Retinal pigment epithelial cell (primary cell): ENCODE measurements around the gene DPP9.

Experiments used
- DNase-seq: peaks from one replicate; pipeline ENCODE4 v3.0.0-alpha.2; 2010; ENCODE audit warnings: low read depth
- H3K4me3 ChIP-seq: 2 replicates; pipeline ENCODE4 v1.5.1; 2011; ENCODE audit warnings: mild to moderate bottlenecking, low read length, control low read depth, moderate library complexity
- CTCF ChIP-seq: conservative IDR thresholded peaks from 2 replicates; pipeline ENCODE4 v1.5.1; 2011; ENCODE audit warnings: low read depth, low read length, control low read depth, inconsistent platforms

DPP9 gene

GRCh38 chr19:4723595-4724514 is at the start of gene DPP9:
Gene DPP9, minus strand, starts transcription at chr19:4723842. Its CDS starts 3,936 bp downstream, at chr19:4719906.
- peak within 1 kb of the TSS; percentile 91 for H3K4me3 ChIP-seq
- peak; percentile 29 for TF ChIP-seq CTCF

DNA sequence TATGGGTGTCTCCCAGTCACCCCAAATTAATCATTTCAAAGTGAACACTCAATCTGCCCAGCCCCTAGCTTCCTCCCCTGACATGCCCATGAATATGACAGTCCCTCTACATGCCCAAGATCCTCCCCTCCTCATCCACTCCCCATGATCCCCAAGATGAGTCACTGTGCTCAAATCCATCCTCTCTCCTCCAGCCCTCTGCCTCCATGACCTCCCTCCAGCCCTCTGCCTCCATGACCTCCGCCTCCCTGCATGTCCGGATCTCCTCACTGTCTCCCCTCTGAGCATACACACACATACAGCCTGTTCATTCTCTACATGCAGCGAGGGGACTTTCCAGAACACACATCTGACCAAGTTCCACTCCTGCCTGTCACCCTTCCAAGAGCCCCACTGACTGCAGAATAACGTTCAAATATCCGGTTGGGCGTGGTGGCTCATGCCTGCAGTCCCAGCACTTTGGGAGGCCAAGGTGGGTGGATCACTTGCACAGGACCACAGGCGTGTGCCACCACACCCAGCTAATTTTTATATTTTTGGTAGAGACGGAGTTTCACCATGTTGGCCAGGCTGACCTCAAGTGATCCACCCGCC is 49.5 kb upstream of the DPP9 start:
- H3K4me3 ChIP-seq = no peak overlapping the region
- no peak for DNase-seq
- TF ChIP-seq CTCF = no peak

More at GRCh38 chr19:4723595-4724514, at the start of gene DPP9:
- DNase-seq = peak; percentile 95

- TF ChIP-seq CTCF = no peak
- H3K4me3 ChIP-seq = no peak overlapping the region
- DNase-seq = no peak
These were observed 48.9 kb upstream of the DPP9 start for GRCh38 chr19:4772566-4772965.

- no peak for TF ChIP-seq CTCF
- DNase-seq = peak; percentile 63
- H3K4me3 ChIP-seq = no peak overlapping the region
These were observed 45.5 kb upstream of the DPP9 start for GRCh38 chr19:4768934-4769777.

DNA sequence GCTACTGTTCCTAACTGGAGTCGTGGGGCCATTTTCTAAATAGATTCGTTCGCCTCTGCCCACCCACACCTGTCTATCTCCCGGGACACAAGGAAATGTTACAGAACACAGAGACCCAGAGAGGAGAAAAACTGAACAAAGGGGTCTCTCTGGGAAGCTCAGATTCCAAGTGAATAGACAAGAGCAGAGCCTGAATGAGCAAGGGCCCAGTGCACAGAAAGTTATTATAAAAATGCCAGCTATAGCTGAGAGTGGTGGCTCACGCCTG is 40.7 kb upstream of the DPP9 start:
- DNase-seq = no peak
- no peak overlapping the region for H3K4me3 ChIP-seq
- TF ChIP-seq CTCF = no peak

- TF ChIP-seq CTCF = no peak
- no peak for DNase-seq
- H3K4me3 ChIP-seq = no peak overlapping the region
These were observed 39.4 kb upstream of the DPP9 start for GRCh38 chr19:4763021-4763420.
